MM.1S (cell line): ENCODE measurements around the gene GLRA1.

Experiments
- CTCF ChIP-seq: fragments of 300-600 bp; sonication (generic); IDR thresholded peaks from 2 replicates; pipeline ENCODE4 v1.5.1; 2016; ENCODE audit warnings: antibody characterized with exemption, low read length, mixed read lengths
- EZH2 ChIP-seq: fragments of 300-600 bp; sonication (generic); optimal IDR thresholded peaks from 2 replicates; pipeline ENCODE3; 2017; ENCODE audit warnings: low read depth, mild to moderate bottlenecking, antibody characterized with exemption, low read length, mixed read lengths

- TF ChIP-seq CTCF (no peak), EZH2 (no peak)
These were observed 39.8 kb upstream of the GLRA1 start for GRCh38 chr5:151964471-151964870.
